H1 (cell line): ENCODE results near the gene ATE1.

ENCODE experiments used
- POLR2A ChIP-seq, 2 experiments: IDR thresholded peaks; 1 replicate in 1 of 2; 2 replicates in 1 of 2; pipeline ENCODE4 v1.6.1; 2011; ENCODE audit warnings: low read depth in 2 of 2, low read length in 2 of 2, mild to moderate bottlenecking in 2 of 2; ENCODE audit errors: control extremely low read depth in 1 of 2
- RAD21 ChIP-seq, 2 experiments: IDR thresholded peaks in 1 of 2; conservative IDR thresholded peaks in 1 of 2; 2 replicates each; pipeline ENCODE4 v1.6.1; 2011; ENCODE audit warnings: low read depth in 2 of 2, low read length in 2 of 2, improper control_type of control experiment in 1 of 2, inconsistent platforms in 1 of 2, mild to moderate bottlenecking in 1 of 2, moderate library complexity in 1 of 2
- SIN3A ChIP-seq, 2 experiments: IDR thresholded peaks in 1 of 2; conservative IDR thresholded peaks in 1 of 2; 2 replicates each; pipeline ENCODE4 v1.6.1; 2011 to 2012; ENCODE audit warnings: low read length in 2 of 2, improper control_type of control experiment in 1 of 2, low read depth in 1 of 2, mild to moderate bottlenecking in 1 of 2

DNA sequence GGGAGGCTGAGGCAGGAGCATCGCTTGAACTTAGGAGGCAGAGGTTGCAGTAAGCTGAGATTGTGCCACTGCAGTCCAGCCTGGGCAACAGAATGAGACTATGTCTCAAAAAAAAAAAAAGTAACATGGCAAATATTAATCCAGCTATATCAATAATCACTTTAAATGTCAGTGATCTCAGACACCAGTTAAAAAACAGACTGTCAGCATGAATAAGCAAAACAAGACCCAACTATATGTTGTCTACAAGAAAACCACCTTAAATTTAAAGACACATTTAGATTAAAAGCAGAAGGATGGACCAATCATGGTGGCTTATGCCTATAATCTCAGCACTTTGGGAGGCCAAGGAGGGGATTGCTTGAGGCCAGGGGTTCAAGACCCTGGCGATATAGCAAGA, 8.5 kb upstream of the ATE1 start:
- no peak for TF ChIP-seq SIN3A (conservative IDR thresholded peaks at IDR 0.05 in 1 of 2, IDR thresholded peaks at IDR 0.05 in 1 of 2; ENCODE audit: low read depth in 1 of 2, low read length in 2 of 2)
- TF ChIP-seq RAD21 (IDR thresholded peaks at IDR 0.05 in 1 of 2, conservative IDR thresholded peaks at IDR 0.05 in 1 of 2; ENCODE audit: low read depth in 2 of 2, low read length in 2 of 2), result no peak
- no peak for TF ChIP-seq POLR2A (IDR thresholded peaks at IDR 0.05; ENCODE audit: control extremely low read depth in 1 of 2, low read depth in 2 of 2, low read length in 2 of 2)
